Activated T-cell treated with anti-CD3 and anti-CD28 coated beads for 48 hours (primary cell): ENCODE measurements around the gene KPRP.

Experiments
- DNase-seq: peaks from one replicate; pipeline ENCODE4 v3.0.0-alpha.2; 2020; ENCODE audit warnings: low read depth

The KPRP gene

GRCh38 chr1:152757747-152758146 lies at the start of gene KPRP:
KPRP (plus strand) TSS chr1:152758025; CDS start chr1:152759589, 1,564 bp downstream.
- no peak for DNase-seq

DNA sequence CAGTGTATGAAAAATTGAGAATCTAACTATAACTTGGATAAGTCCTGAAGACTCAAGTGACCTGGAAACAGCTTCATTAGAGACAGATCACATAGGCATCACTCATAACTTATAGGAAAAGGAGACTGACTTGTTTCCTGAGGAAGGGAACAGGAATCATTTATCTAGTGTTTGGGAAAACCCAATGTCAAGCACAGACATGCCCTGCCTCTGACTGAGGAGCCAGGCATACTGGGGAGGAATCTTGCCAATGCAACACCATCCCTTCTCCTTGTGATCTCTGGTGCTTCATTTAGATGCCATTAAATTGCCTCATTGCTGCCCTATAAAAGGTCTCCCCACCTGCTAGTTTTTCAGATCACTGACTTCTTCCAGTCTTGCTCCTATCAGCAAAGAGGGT lies 39.6 kb upstream of the KPRP start:
- DNase-seq: no peak

- DNase-seq: no peak
Observed at GRCh38 chr1:152725261-152725660, 32.6 kb upstream of the KPRP start.

DNA sequence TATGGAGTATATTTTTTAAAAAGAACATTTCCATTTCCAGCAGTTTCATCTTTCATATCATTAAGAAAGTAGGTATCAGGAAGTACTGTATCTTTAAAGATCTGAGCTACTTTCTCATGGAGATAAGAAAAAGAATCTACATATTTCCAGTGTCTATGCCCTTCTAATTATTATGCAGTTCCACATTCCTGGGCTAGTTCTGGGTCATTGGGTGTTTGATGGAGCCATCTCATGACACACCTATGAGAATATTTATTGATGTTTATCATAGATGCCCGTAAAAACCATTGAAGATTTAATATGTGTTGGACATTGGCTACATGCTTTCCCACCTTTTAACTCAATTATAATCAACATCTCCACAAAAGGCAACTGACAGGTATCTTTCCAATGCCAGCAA lies 28.8 kb upstream of the KPRP start:
- no peak for DNase-seq

GRCh38 chr1:152735648-152736047 lies 22.2 kb upstream of the KPRP start:
- no peak for DNase-seq

- no peak for DNase-seq
Observed at GRCh38 chr1:152737997-152738396, 19.8 kb upstream of the KPRP start.

DNA sequence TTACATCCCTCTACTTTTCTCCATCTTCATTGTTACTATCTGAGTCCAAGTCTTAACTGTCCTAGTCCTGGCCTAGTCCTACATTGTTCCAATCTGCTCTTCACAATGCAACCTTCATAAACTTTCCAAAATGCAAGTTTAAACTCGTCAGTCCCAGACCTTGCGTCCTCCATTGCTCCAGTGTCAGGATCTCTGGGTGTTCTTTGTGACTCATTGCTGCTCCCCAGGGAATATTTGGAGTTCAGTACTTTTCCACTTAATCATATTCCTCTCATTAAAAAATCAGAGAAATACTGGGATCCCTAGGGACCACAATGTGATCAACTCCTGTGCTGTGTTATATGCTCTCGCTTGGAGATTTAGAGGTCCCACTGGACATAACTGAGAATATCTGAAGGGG lies 18.0 kb upstream of the KPRP start:
- DNase-seq: no peak

- no peak for DNase-seq
Observed at GRCh38 chr1:152741656-152742055, 16.2 kb upstream of the KPRP start.

DNA sequence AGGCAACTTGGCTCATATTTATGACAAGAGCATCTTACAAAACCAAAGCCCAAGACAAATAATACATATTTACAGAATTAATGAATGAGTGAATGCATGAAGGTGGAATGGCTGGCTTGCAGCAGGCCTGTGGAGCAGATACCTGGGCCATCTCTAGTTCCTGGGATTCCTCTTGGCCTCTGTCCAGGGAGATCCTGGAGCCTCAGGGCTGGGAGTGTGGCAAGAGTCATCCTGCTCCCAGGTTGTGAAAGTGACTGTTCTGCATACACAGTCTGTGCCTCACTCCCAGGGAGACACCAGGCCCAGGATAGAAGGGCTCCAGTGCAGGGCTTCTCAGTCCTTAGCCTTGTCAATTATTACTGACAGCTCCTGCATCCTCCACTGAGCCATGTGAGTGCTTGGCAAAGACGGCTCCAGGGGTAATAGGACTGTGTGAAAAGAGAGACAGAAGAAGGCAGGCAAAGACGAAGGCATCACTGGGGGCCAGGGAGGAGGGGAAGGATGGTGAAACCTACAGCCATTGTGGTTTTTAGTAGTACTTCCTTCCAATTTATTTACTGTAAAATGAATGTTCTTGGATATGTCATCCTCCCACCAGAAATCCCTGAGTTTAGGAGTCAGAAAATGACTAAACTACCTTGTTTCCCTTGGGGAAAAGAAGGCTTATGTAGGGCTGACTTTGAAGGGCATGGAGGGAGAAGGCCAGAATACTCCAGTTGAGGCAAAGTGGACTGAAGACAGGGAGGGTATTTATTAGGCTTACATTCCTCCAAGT lies 14.3 kb upstream of the KPRP start:
- no peak for DNase-seq

DNA sequence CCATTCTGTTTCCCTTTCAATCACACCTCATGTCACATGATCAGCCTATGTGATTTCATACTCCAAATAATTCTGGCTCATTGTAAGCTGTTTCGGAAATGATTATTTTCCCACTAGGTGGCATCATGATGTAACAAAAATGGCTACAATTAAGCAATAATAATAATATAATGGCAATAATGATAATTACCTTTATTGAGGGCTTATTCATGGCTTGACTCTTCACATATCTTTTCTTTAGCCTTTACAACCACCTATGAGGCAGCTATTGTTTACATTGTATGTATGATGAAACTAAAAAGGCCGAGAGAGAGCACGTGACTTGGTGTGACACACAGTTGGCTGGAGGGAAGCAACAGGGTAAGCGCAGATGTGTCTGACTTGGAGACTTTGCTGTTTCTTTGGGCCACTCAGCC lies 12.5 kb upstream of the KPRP start:
- no peak for DNase-seq

- DNase-seq: no peak
Observed at GRCh38 chr1:152745765-152746444, 11.9 kb upstream of the KPRP start.

- no peak for DNase-seq
Observed at GRCh38 chr1:152747831-152748230, 10.0 kb upstream of the KPRP start.

DNA sequence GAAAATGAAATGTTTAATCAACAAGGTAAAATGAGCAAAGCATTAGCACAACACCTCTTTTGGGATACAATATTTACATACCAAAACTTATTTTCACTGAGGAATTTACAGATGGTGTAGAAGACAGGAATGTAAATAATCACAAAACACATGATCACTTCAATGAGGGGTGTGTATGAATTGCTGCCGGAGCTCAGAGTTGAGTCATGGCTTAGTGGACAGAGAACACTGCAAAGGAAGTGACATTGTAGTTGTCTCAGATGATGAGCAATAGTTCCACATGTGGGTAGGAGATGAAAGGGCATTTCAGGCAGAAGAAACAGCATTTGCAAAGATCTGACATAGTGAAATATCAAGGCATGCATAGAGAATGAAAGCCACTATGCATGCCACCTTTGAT lies 5.6 kb upstream of the KPRP start:
- DNase-seq: no peak

DNA sequence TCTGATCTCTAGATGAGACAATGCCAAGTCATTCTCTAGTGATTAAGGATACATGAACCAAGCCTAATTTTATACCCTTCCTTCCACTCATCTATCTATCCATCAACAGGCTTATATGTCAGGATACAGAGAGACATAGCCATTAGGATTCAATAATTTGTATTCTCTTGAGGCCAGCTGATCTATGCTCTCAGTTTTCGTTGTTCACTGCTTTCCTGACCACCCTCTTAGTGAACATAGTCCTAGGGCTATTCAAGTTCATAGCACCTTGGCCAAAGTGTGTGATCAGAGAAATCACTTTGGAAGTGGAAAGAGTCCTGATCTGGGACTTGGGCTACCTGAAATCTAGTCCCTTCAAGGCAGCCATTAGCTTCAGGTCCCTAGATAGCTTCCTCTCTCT lies 4.2 kb upstream of the KPRP start:
- DNase-seq: no peak

- no peak for DNase-seq
Observed at GRCh38 chr1:152756872-152757271, 953 bp upstream of the KPRP start.

GRCh38 chr1:152758636-152759035 lies 811 bp downstream of the KPRP start:
- DNase-seq: no peak

GRCh38 chr1:152759453-152760173 lies 1.8 kb downstream of the KPRP start:
- no peak for DNase-seq

DNA sequence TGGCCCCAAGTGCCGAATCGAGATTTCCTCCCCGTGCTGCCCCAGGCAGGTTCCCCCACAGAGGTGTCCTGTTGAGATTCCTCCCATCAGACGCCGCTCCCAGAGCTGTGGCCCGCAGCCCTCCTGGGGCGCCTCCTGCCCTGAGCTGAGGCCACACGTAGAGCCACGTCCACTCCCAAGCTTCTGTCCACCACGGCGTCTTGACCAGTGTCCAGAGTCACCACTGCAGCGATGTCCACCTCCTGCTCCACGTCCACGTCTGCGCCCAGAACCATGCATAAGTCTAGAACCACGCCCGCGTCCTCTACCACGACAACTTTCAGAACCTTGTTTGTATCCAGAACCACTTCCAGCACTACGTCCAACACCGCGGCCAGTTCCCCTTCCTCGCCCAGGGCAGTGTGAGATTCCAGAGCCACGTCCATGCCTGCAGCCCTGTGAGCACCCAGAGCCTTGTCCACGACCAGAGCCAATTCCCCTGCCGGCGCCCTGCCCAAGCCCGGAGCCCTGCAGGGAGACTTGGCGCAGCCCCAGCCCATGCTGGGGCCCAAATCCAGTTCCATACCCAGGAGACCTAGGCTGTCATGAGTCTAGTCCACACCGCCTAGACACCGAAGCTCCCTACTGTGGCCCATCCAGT lies 2.8 kb downstream of the KPRP start:
- DNase-seq: no peak

GRCh38 chr1:152761609-152762213 lies 3.9 kb downstream of the KPRP start:
- DNase-seq: no peak

DNA sequence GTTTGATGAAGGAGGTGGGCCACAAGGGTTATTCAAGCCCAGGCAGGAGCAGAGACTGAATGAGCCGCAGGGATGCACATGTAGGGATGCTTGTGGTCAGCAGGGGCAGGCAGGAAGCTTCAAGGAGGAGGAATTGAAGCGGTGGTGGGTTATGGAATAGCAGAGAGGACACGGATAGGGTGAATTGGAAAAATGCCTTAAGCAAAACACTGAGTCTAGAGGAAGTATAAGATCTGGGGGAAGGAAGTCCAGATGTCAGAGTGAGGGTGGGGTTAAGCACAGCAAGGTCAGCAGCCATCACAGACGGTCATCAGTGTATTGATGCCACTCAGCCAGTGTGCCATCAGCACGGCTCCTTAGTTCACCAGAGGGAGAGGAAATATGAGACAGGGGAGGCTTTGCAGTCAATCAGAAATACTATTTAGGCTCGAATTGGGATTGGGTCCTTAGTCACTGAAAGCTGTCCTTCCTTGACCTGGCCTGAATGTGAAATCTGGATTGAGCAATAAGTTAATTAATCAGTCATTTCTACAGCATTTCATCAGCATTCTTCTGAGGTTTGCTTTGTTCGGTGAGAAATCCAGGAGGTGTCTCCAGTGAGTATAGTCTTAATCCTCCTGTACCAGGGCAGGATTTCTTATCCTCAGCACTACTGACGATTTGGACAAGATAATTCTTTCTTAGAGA lies 11.2 kb downstream of the KPRP start:
- DNase-seq: no peak

DNA sequence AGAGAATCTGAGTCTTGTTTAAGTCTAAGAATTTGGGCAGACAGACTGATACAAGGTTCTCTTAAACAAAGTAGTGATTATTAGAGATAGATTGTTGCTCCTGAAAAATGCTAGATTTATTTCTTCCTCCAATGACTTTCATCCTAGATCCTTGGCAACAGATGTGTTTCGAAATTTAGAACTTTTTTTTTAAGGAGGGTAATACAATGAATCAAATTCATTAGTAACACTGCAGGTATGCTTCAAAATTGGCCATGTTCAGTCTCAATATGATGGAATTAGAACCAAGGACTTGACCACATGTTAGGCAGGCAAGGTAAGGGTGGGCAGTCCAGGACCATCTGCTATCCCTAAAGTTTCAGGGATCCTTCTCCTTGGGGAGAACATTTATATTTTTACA lies 12.6 kb downstream of the KPRP start:
- no peak for DNase-seq

- DNase-seq: no peak
Observed at GRCh38 chr1:152774875-152775274, 17.1 kb downstream of the KPRP start, which contains the start of gene LCE1F. LCE1F (plus strand) TSS chr1:152775140; CDS start chr1:152776372, 1,232 bp downstream.
